Measurements from ENCODE around the gene RSAD2.

RSAD2 gene

DNA sequence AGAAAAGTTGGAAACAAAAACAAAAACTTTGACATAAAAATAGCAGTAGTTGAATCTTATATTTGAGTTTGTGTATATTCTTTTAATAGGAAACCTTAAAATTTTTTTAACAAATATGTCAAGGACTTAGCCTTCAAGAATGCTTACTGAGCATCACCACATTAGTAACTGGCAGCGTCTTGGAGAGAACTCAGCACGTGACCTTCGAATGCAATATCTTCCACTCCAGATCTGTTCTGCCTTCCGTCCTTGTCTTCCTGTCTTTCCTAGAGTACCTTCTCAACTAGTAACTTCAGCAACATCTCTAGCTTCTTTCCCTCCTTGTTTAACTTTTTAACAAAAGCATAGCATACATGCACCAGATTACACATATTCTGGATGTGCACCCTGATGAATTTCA lies 972 bp downstream of the RSAD2 start (continued):
- no peak for TF ChIP-seq ZNF174 (tag by site-specific recombination; IDR thresholded peaks at IDR 0.05)
- no peak for TF ChIP-seq ZNF610 (tag by site-specific recombination; IDR thresholded peaks at IDR 0.05; ENCODE audit: borderline replicate concordance)
- TF ChIP-seq, protein P1, sequence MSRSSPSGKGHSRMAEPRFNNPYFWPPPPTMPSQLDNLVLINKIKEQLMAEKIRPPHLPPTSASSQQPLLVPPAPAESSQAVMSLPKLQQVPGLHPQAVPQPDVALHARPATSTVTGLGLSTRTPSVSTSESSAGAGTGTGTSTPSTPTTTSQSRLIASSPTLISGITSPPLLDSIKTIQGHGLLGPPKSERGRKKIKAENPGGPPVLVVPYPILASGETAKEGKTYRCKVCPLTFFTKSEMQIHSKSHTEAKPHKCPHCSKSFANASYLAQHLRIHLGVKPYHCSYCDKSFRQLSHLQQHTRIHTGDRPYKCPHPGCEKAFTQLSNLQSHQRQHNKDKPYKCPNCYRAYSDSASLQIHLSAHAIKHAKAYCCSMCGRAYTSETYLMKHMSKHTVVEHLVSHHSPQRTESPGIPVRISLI (tag by site-specific recombination; IDR thresholded peaks at IDR 0.05) = no peak
- no peak for TF ChIP-seq ZSCAN4 (tag by site-specific recombination; IDR thresholded peaks at IDR 0.05)

- H3K9me3 ChIP-seq (ENCODE audit: control insufficient read depth, insufficient read depth, low read depth, low read length) = no peaks in the 10 kb centered on the region
- H3K4me1 ChIP-seq (ENCODE audit: control insufficient read depth, insufficient read depth, low read length) = no peaks in the 10 kb centered on the region
- H3K36me3 ChIP-seq (ENCODE audit: control insufficient read depth in 2 of 2, insufficient read depth in 1 of 2, low read length in 2 of 2) = no peaks in the 10 kb centered on the region
- H3K4me3 ChIP-seq (ENCODE audit: low read depth, low read length) = no peak overlapping the region
- H3K27ac ChIP-seq (ENCODE audit: extremely low read depth, low read depth, low read length) = no peak overlapping the region
- ChIA-PET POLR2A (interaction anchor here (0.9 kb wide), 1 partner anchor 14 kb away, joined by 3 read pairs; the partner anchor contains the start of gene CMPK2), CTCF (interaction anchor here (0.7 kb wide), 1 partner anchor 1653 kb away, joined by 4 read pairs; no protein-coding TSS in a partner anchor)
- TF ChIP-seq SP7 (tag by site-specific recombination; IDR thresholded peaks at IDR 0.05) (no peak), TCF7L2 (IDR thresholded peaks at IDR 0.05; ENCODE audit: borderline replicate concordance, low read depth, low read length) (no peak), ZNF626 (tag by site-specific recombination; IDR thresholded peaks at IDR 0.05) (no peak), REPIN1 (tag by site-specific recombination; IDR thresholded peaks at IDR 0.05; ENCODE audit: low read depth) (no peak), SCRT1 (tag by site-specific recombination; IDR thresholded peaks at IDR 0.05; ENCODE audit: borderline replicate concordance) (no peak), YY2 (tag by site-specific recombination; IDR thresholded peaks at IDR 0.05) (no peak), ZNF548 (tag by site-specific recombination; IDR thresholded peaks at IDR 0.05) (no peak), BCL11B (tag by site-specific recombination; IDR thresholded peaks at IDR 0.05; ENCODE audit: low read depth) (no peak), ZSCAN5A (tag by site-specific recombination; IDR thresholded peaks at IDR 0.05) (no peak), ZNF600 (tag by site-specific recombination; IDR thresholded peaks at IDR 0.05) (no peak), INSM2 (tag by site-specific recombination; IDR thresholded peaks at IDR 0.05) (no peak), ZNF521 (tag by site-specific recombination; IDR thresholded peaks at IDR 0.05) (no peak), ZSCAN23 (tag by site-specific recombination; IDR thresholded peaks at IDR 0.05) (no peak), ZBTB7A (tag by site-specific recombination; IDR thresholded peaks at IDR 0.05; ENCODE audit: low read depth) (no peak), ZNF585B (tag by site-specific recombination; IDR thresholded peaks at IDR 0.05) (no peak), ZNF138 (tag by site-specific recombination; IDR thresholded peaks at IDR 0.05; ENCODE audit: borderline replicate concordance) (no peak), ZNF555 (tag by site-specific recombination; conservative IDR thresholded peaks at IDR 0.05) (no peak), ZNF654 (tag by site-specific recombination; IDR thresholded peaks at IDR 0.05; ENCODE audit: low read depth) (no peak), ZNF664 (tag by site-specific recombination; IDR thresholded peaks at IDR 0.05) (no peak)
Measured at GRCh38 chr2:6879011-6879410, 1.4 kb downstream of the RSAD2 start.
